H9 (cell line): ENCODE data around the gene FAT2. TPM values are rescaled to one million over a fixed set of nuclear protein-coding genes. Genes with fewer than 3 reads are reported as not detected.

Experiments used
- DNase-seq: peaks from one replicate; pipeline ENCODE4 v3.0.0-alpha.2; 2017
- H2AFZ ChIP-seq: one replicate; pipeline ENCODE4 v1.6.1; 2013; ENCODE audit warnings: mild to moderate bottlenecking, low read length, control low read depth, moderate library complexity
- H2AK5ac ChIP-seq: 2 replicates; pipeline ENCODE4 v1.6.1; 2013; ENCODE audit warnings: low read length, control low read depth, mixed read lengths; ENCODE audit not compliant: insufficient read length
- H2BK120ac ChIP-seq: one replicate; pipeline ENCODE4 v1.6.1; 2013; ENCODE audit warnings: low read depth, mild to moderate bottlenecking, low read length, control low read depth, inconsistent platforms; ENCODE audit not compliant: poor library complexity, severe bottlenecking
- H2BK12ac ChIP-seq: 2 replicates; pipeline ENCODE4 v1.6.1; 2013; ENCODE audit warnings: low read length, control low read depth, mixed read lengths, low read depth; ENCODE audit not compliant: insufficient read length
- H2BK15ac ChIP-seq: 2 replicates; pipeline ENCODE4 v1.6.1; 2013; ENCODE audit warnings: low read depth, low read length, control low read depth
- H2BK20ac ChIP-seq: one replicate; pipeline ENCODE4 v1.6.1; 2013; ENCODE audit warnings: low read depth, mild to moderate bottlenecking, low read length, control low read depth, inconsistent platforms; ENCODE audit not compliant: poor library complexity, severe bottlenecking
- H2BK5ac ChIP-seq: 2 replicates; pipeline ENCODE4 v1.6.1; 2013; ENCODE audit warnings: low read length, control low read depth, mixed read lengths; ENCODE audit not compliant: insufficient read length
- H3K14ac ChIP-seq: 2 replicates; pipeline ENCODE4 v1.6.1; 2013; ENCODE audit warnings: low read length, control low read depth; ENCODE audit not compliant: insufficient read depth
- H3K18ac ChIP-seq: 2 replicates; pipeline ENCODE4 v1.6.1; 2013; ENCODE audit warnings: low read depth, mild to moderate bottlenecking, mixed read lengths, low read length, control low read depth; ENCODE audit not compliant: insufficient read length
- H3K23ac ChIP-seq: 2 replicates; pipeline ENCODE4 v1.6.1; 2013; ENCODE audit warnings: low read length, control low read depth, mixed read lengths, low read depth; ENCODE audit not compliant: insufficient read length
- H3K23me2 ChIP-seq: 2 replicates; pipeline ENCODE4 v1.6.1; 2013; ENCODE audit warnings: low read depth, mild to moderate bottlenecking, mixed read lengths, low read length, control low read depth; ENCODE audit not compliant: insufficient read length, poor library complexity, severe bottlenecking
- H3K27ac ChIP-seq: 2 replicates; pipeline ENCODE4 v1.5.1; 2013; ENCODE audit warnings: low read length, control low read depth, mixed read lengths, low read depth; ENCODE audit not compliant: insufficient read length
- H3K27me3 ChIP-seq: 2 replicates; pipeline ENCODE4 v1.6.1; 2013; ENCODE audit warnings: low read length, control low read depth, inconsistent platforms; ENCODE audit not compliant: insufficient read depth
- H3K4ac ChIP-seq: 2 replicates; pipeline ENCODE4 v1.6.1; 2013; ENCODE audit warnings: low read depth, mild to moderate bottlenecking, control low read depth, inconsistent platforms, low read length, moderate library complexity
- H3K4me1 ChIP-seq: 2 replicates; pipeline ENCODE4 v1.6.1; 2013; ENCODE audit warnings: low read length, control low read depth, inconsistent platforms; ENCODE audit not compliant: insufficient read depth
- H3K4me2 ChIP-seq: 2 replicates; pipeline ENCODE4 v1.6.1; 2013; ENCODE audit warnings: low read length, control low read depth, mixed read lengths; ENCODE audit not compliant: insufficient read length, insufficient read depth
- H3K56ac ChIP-seq: 2 replicates; pipeline ENCODE4 v1.6.1; 2013; ENCODE audit warnings: low read depth, mild to moderate bottlenecking, mixed read lengths, low read length, control low read depth; ENCODE audit not compliant: insufficient read length
- H3K79me1 ChIP-seq: 2 replicates; pipeline ENCODE4 v1.6.1; 2013; ENCODE audit warnings: low read depth, mild to moderate bottlenecking, moderate library complexity, low read length, control low read depth, inconsistent platforms; ENCODE audit not compliant: insufficient read depth, poor library complexity, severe bottlenecking
- H3K79me2 ChIP-seq: 2 replicates; pipeline ENCODE4 v1.6.1; 2013; ENCODE audit warnings: low read length, control low read depth, inconsistent platforms; ENCODE audit not compliant: insufficient read depth
- H3K9ac ChIP-seq: 2 replicates; pipeline ENCODE4 v1.6.1; 2013; ENCODE audit warnings: low read length, control low read depth, mixed read lengths; ENCODE audit not compliant: insufficient read length; ENCODE audit errors: extremely low read depth
- H3K9me3 ChIP-seq: one replicate; pipeline ENCODE4 v1.6.1; 2013; ENCODE audit warnings: low read depth, low read length, inconsistent platforms; ENCODE audit not compliant: control insufficient read depth
- H3T11ph ChIP-seq: one replicate; pipeline ENCODE4 v1.6.1; 2013; ENCODE audit warnings: mild to moderate bottlenecking, low read length, control low read depth, inconsistent platforms
- H4K20me1 ChIP-seq: one replicate; pipeline ENCODE4 v1.6.1; 2013; ENCODE audit not compliant: control insufficient read depth, insufficient read length, insufficient read depth
- H4K5ac ChIP-seq: 2 replicates; pipeline ENCODE4 v1.6.1; 2013; ENCODE audit warnings: low read depth, mild to moderate bottlenecking, mixed read lengths, low read length, control low read depth; ENCODE audit not compliant: insufficient read length
- H4K8ac ChIP-seq: replicated peaks from 2 replicates; pipeline ENCODE4 v1.6.1; 2013; ENCODE audit warnings: low read length, control low read depth, mixed read lengths, low read depth; ENCODE audit not compliant: insufficient read length
- H4K91ac ChIP-seq: 2 replicates; pipeline ENCODE4 v1.6.1; 2013; ENCODE audit warnings: low read depth, mild to moderate bottlenecking, moderate library complexity, mixed read lengths, low read length, control low read depth; ENCODE audit not compliant: insufficient read length
- H3K27ac Mint-ChIP-seq, 3 experiments: 2 replicates in 2 of 3; 3 replicates in 1 of 3; pipeline ENCODE4 v1.8.0; 2020 to 2021; ENCODE audit warnings: mixed read lengths in 3 of 3, mild to moderate bottlenecking in 1 of 3, moderate library complexity in 1 of 3
- H3K27me3 Mint-ChIP-seq: 2 replicates; pipeline ENCODE4 v1.8.0; 2021; ENCODE audit warnings: low read depth, mild to moderate bottlenecking, moderate library complexity, mixed read lengths
- H3K36me3 Mint-ChIP-seq, 3 experiments: 2 replicates in 2 of 3; 3 replicates in 1 of 3; pipeline ENCODE4 v1.8.0; 2020 to 2021; ENCODE audit warnings: low read depth in 3 of 3, mixed read lengths in 3 of 3; ENCODE audit not compliant: insufficient read depth in 1 of 3
- H3K4me1 Mint-ChIP-seq, 2 experiments: 2 replicates each; pipeline ENCODE4 v1.8.0; 2020; ENCODE audit warnings: mixed read lengths in 2 of 2
- H3K4me3 Mint-ChIP-seq, 2 experiments: 2 replicates in 1 of 2; 3 replicates in 1 of 2; pipeline ENCODE4 v1.8.0; 2020 to 2021; ENCODE audit warnings: mild to moderate bottlenecking in 2 of 2, mixed read lengths in 2 of 2, moderate library complexity in 1 of 2
- H3K9me3 Mint-ChIP-seq, 2 experiments: 2 replicates in 1 of 2; 3 replicates in 1 of 2; pipeline ENCODE4 v1.8.0; 2020; ENCODE audit warnings: mild to moderate bottlenecking in 2 of 2, mixed read lengths in 2 of 2, moderate library complexity in 1 of 2
- CTCF ChIP-seq: fragments of 200-600 bp; sonication (generic); conservative IDR thresholded peaks from 3 replicates; pipeline ENCODE4 v1.8.0; 2021; ENCODE audit warnings: antibody characterized with exemption, mild to moderate bottlenecking
- WGBS: extraction: QIAGEN DNeasy Blood & Tissue Kit; methylation state at CpG from one replicate; pipeline ENCODE4 v1.1.7; 2013; ENCODE audit warnings: missing lambda C conversion rate, low lambda C conversion rate, mixed read lengths; ENCODE audit not compliant: insufficient read length; ENCODE audit errors: extremely low coverage; 5-methylcytosine and 5-hydroxymethylcytosine counted together
- total RNA-seq: library from RNA; stranded (reverse); gene quantifications from 2 replicates; pipeline ENCODE4 v1.2.1, GENCODE V29; 2021

FAT2 gene
- total RNA-seq, 1 experiment from 2014 or later: 0.15 TPM

GRCh38 chr5:151607304-151607703, 16.2 kb upstream of the FAT2 start:
- Histone ChIP-seq H3K4me2 (no peak overlapping the region), H3K4ac (no peak overlapping the region), H2BK20ac (no peak overlapping the region), H3K9ac (no peak overlapping the region), H2AK5ac (no peak overlapping the region), H3K27me3 (no peaks in the 10 kb centered on the region), H2BK12ac (no peak overlapping the region), H4K8ac (no peak overlapping the region), H3K79me1 (no peaks in the 10 kb centered on the region), H3K79me2 (no peaks in the 10 kb centered on the region), H2BK120ac (no peak overlapping the region), H2BK5ac (no peak overlapping the region), H3K27ac (no peak overlapping the region), H4K91ac (no peak overlapping the region), H3K56ac (no peak overlapping the region), H3K4me1 (no peaks in the 10 kb centered on the region), H2BK15ac (no peak overlapping the region), H3K23ac (no peak overlapping the region), H4K5ac (no peak overlapping the region), H4K20me1 (no peaks in the 10 kb centered on the region), H3T11ph (no peak overlapping the region), H2AFZ (no peak overlapping the region), H3K9me3 (no peaks in the 10 kb centered on the region), H3K23me2 (no peaks in the 10 kb centered on the region), H3K18ac (no peak overlapping the region), H3K14ac (no peak overlapping the region)
- Mint-ChIP-seq H3K27me3 (peaks cover 9% of the 10 kb centered on the region), H3K9me3 (no peaks in the 10 kb centered on the region), H3K4me3 (no peak overlapping the region), H3K27ac (no peak overlapping the region; a peak in 1 of 7 replicates), H3K36me3 (no peaks in the 10 kb centered on the region; a peak in 1 of 7 replicates), H3K4me1 (peaks cover 0 to 5% of the 10 kb centered on the region in 2 experiments; a peak in 1 of 4 replicates)
- TF ChIP-seq CTCF: no peak
- no peak for DNase-seq
- WGBS: no CpG with 5 or more reads among the region's 3 CpGs
